GM21526 (cell line): ENCODE measurements around the gene KLHDC10.
"Not testable (repeated sequence)": the region's sequence is repeated elsewhere in the genome, so short reads cannot be mapped to it uniquely, and the experiment has no call there.

Experiments used
- ATAC-seq: cut with Tn5 transposase; IDR thresholded peaks from one replicate; pipeline ENCODE4 v1.9.1; 2021; ENCODE audit warnings: moderate library complexity; ENCODE audit not compliant: unreplicated experiment, low FRiP score

The KLHDC10 gene, protein sequence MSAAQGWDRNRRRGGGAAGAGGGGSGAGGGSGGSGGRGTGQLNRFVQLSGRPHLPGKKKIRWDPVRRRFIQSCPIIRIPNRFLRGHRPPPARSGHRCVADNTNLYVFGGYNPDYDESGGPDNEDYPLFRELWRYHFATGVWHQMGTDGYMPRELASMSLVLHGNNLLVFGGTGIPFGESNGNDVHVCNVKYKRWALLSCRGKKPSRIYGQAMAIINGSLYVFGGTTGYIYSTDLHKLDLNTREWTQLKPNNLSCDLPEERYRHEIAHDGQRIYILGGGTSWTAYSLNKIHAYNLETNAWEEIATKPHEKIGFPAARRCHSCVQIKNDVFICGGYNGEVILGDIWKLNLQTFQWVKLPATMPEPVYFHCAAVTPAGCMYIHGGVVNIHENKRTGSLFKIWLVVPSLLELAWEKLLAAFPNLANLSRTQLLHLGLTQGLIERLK

DNA sequence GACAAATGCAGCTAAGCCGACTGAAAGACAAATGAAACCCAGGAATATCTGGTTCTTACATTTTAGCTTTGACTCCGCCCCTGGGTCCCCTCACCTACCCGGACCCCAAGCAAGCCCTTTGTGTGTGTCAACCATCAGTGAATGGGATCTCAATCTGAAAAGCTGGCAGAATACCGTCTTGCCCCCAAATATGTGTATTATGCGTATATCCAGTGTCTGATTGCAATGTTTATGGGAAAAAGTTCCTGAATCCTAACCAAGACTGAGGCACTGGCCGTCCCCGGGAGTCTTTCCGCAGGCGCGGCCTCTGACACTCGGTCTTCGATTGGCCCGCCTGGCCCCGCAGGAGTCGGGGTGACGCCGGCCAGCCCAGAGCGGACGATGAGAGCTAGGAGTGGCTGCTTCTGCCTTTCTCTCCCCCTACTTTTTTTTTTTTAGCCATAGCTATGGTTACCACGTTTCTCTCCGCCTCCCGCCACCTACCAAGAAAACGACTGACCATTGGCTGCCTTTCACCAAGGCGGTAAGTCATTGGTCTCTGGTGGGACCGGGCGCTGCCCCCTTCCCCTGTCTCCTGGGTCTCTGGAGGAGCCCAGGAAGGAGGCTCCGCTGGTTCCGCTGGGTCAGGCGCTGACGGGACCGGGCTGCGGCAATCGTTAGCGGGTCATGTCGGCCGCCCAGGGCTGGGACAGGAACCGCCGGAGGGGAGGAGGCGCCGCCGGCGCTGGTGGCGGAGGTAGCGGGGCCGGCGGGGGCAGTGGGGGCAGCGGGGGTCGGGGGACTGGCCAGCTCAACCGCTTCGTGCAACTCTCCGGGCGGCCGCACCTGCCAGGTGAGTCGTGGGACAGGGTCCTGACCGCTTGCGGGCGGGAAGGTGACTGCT, at the start of gene KLHDC10:
Gene KLHDC10, plus strand, starts transcription at position 557 of the 883 bp plus-strand sequence. Its CDS starts 110 bp downstream, at position 667.
- ATAC-seq: peak; percentile 87

DNA sequence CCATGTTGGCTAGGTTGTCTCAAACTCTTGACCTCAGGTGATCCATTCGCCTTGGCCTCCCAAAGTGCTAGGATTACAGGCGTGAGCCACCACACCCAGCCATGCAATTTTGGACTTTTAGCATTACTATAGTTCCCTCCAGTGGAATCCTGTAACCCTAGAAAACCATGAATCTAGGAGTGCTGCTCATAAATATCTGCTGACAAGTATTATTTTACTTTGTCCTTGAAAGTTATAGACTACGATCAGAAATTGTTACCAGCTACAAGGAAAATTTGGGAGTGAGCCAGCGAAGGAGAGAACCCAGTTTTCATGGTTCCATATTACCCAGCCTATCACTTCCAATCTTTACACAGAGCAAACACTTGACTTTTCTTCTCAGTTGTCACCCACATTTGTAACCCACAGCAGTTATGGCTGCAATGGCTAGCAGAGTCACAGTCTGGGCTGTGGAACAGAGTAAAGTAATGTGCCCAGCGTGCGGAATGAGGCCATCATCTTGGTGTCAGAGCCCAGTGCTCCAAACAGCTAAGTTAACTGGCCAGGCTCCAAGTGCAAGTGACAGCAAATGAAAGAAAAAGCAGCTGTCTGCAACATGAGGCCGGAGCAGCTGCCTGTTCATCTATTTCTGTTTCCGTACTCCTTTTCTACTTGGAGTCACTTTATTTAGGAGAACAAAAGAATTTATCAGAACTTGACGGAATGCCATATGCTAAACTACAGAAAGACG, 49.1 kb upstream of the KLHDC10 start:
- ATAC-seq: no peak

DNA sequence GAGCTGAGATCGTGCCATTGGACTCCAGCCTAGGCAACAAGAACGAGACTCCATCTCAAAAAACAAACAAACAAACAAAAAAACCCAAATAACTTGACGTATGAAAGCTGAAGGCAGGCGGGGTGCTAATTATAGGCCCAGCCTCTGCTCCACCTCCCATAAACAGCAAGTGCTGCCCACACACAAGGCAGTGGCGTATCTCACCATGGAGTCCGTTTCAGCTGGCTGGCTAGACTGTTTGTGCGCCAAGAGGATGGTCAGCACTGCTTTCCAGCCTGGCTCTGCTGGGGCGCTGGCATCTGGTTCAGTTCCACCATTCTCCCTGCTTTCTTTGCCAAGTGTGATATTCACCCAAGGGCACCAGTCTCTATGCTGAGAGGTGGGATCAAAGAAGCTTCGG, 48.2 kb upstream of the KLHDC10 start:
- no peak for ATAC-seq

DNA sequence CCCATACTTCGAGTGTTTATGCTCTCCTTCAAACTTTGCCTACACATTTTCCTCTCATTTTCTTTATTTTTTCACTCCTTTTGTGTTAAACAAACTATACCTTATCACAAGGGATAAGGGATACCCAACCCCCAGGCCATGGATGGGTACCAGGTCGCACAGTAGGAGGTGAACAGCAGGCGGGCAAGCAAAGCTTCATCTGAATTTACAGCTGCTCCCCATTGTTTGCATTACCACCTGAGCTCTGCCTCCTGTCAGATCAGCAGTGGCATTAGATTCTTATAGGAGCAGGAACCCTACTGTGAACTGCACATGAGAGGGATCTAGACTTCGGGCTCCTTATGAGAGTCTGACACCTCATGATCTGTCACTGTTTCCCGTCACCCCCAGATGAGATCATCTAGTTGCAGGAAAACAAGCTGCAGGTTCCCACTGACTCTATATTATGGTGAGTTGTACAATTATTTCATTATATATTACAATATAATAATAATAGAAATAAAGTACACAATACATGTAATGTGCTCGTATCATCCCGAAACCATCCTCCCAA, 47.6 kb upstream of the KLHDC10 start:
- no peak for ATAC-seq

DNA sequence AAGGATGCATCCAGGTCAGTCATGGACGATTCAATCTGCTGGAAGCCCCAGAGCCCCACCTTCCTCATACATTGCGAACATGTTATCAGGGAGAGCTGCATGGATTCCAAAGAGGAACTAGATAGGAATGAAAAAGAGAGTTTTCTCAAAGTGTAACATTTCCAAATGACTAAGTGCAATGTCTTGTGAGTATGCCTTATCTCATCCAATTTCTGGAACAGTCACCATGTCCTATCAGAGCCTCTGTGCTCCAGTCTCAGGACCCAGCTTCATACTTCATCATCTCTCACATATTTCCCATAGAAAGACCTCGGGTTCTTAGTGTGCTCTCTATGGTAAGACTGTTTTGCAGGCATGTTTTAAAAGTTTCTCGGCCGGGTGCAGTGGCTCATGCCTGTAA, 45.9 kb upstream of the KLHDC10 start:
- ATAC-seq: no peak

DNA sequence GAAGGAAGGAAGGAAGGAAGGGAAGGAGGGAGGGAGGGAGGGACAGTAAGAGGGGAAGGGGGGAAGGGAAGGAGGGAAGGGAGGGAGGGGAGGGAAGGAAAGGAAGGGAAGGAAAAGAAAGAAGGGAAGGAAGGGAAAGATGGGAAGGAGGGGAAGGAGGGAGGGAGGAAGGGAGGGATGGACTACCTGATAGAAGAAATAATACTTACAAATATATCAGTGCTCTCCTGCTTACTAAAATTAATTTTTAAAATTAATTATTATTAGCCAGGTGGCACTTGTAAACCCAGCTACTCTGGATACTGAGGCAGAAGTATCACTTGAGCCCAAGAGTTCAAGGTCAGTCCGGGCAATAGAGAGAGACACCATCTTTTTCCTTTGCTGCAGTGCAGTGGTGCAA, 37.6 kb upstream of the KLHDC10 start:
- no peak for ATAC-seq

DNA sequence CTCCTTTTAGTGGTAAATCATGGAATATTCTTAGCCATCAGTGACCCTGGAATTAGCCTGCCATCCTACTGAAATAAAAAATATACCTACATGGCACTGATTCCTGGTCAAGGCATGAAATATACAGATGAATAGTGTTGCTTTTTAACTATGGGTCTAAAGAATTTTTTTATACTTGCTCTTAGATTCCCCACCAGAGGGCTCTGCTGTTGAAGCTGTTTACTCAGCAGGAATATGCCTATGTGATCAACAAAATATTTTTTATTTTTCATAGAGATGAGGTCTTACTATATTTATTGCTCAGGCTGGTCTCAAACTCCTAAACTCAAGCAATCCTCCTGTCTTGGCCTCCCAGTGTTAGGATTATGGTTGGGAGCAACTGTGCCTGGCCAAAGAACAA, 32.6 kb upstream of the KLHDC10 start:
- no peak for ATAC-seq

DNA sequence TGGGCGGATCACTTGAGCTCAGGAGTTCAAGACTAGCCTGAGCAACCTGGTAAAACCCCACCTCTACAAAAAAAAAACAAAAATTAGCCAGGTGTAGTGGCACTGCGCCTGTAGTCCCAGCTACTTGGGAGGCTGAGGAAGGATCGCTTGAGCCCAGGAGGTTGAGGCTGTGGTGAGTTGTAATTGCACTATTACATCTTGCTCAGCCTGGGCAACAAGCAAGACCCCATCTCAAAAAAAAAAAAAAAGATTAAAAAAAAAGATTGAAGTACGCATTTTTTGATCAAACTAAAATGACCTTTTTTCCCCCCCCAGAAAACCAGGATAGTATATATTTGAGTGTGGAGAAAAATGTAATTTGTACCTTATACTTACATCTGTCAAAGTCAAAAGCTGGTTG, 29.8 kb upstream of the KLHDC10 start:
- no peak for ATAC-seq

DNA sequence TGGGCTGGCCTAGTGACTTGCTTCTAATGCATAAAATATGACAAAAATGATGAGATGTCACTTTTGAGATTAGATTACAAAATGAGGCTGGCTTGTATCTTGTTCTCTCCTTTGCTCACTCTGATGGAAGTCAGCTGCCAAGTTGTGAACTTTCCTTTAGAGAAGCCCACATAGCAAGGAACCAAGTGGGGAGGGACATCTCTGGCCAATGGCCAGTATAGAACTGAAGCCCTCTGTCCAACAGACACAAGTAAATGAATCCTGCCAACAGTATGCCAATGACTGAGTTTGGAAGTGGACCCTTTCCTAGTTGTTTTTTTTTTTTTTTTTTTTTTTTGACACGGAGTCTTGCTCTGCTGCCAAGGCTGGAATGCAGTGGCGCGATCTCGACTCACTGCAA, 22.5 kb upstream of the KLHDC10 start:
- no peak for ATAC-seq

DNA sequence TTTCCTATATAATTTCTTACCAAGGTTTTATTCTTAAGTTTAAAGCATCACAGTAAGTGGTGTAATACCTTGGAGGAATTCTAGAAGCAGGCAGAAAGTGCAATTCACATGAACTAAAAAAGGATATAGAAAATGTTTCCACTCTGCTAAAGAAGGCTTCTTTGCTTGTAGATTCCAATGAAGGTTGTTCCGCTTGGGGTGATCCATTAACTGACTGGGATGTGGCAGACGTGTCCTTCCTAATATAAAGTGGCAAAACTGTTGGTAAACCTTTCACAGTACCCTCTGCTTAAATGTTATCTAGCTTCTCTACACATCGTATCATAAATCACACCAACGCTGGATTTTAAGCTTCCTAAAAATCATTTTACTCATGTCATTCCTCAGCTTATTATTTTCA, 21.4 kb upstream of the KLHDC10 start:
- ATAC-seq: no peak

DNA sequence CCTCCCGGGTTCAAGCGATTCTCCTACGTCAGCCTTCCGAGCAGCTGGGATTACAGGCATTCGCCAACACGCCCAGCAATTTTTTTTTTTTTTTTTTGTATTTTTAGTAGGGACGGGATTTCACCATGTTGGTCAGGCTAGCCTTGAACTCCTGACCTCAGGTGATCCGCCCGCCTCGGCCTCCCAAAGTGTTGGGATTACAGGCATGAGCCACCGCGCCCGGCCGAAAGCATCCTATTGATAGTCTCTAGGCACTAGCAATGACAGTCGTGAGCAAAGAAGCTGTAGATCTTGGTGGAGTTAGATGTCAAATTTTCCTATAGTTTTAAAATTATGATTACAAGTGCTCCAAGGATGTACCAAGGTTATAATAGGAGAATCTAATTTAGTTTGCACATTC, 18.1 kb upstream of the KLHDC10 start:
- ATAC-seq: not testable (repeated sequence)

DNA sequence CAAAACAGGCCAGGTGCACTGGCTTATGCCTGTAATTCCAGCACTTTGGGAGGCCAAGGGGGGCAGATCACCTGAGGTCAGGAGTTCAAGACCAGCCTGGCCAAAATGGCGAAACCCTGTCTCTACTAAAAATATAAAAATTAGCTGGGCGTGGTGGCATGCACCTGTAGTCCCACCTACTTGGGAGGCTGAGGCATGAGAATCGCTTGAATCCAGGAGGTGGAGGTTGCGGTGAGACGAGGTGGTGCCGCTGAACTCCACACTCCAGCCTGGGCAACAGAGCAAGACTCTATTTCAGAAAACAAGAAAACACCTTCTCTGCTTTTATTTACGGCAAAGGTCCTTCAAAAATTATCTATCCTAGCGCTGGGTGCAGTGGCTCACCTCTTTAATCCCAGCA, 15.1 kb upstream of the KLHDC10 start:
- ATAC-seq: not testable (repeated sequence)

DNA sequence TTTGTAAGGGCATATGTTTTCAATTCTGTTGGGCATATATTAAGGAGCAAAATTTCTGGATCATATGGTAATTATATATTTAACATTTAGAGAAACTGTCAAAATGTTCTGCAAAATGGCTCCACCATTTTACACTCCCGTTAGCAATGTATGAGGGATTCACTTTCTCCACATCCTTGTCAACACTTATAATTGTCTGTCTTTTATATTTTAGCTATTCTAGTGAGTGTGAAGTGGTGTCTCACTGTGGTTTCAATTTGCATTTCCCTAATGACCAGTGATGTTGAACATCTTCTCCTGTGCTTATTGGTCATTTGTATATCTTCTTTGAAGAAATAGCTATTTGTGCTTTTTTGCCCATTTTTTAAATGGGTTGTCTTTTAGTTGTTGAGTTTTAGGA, 8.1 kb upstream of the KLHDC10 start:
- ATAC-seq: no peak

DNA sequence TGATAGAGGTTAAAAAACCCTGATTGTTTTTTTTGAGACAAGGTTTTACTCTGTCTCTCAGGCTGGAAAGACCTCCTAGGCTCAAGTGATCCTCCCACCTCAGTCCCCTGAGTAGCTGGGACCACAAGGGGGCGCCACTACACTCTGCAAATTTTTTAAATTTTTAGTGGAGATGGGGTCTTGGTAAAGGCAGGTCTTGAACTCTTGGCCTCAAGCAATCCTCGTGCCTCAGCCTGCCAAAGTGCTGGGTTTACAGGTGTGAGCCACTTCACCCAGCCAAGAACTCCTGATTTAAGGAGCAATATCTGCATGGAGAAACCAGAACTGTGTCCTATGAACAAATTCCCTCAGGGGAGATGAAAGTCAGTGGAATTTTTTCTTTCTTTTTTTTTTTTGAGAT, 7.3 kb upstream of the KLHDC10 start:
- ATAC-seq: no peak

DNA sequence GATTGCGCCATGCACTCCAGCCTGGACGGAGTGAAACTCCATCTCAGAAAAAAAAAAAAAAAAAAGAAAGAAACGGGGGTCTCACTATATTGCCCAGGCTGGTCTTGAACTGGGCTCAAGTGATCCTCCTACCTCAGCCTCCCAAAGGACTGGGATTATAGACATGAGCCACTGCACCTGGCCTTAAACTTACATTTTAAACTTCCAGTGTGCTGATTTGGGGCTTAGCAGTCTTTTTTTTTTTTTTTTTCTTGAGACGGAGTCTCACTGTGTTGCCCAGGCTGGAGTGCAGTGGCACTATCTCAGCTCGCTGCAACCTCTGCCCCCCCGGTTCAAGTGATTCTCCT, 5.8 kb upstream of the KLHDC10 start:
- ATAC-seq: not testable (repeated sequence)

DNA sequence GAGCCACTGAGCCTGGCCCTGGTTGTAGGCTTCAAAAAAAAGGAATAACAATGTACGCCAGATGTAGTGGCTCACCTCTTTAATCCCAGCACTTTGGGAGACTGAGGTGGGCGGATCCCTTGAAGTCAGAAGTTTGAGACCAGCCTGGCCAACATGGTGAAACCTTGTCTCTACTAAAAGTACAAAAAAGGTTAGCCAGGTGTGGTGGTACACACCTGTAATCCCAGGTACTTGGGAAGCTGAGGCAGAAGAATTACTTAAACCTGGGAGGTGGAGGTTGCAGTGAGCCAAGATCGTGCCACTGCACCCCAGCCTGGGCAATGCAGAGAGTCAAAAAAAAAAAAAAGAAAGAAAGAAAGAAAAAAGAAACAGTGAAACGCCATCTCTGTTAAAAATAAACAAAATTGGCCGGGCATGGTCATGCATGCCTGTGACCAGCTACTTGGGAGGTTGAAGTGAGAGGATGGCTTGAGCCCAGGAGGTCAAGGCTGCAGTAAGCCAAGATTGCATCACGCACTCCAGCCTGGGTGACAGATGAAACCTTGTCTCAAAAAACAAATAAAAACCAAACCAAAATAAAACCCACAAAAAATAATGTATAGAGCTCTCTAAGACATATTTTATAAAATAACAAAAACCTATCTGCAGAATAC, 4.7 kb upstream of the KLHDC10 start:
- no peak for ATAC-seq

DNA sequence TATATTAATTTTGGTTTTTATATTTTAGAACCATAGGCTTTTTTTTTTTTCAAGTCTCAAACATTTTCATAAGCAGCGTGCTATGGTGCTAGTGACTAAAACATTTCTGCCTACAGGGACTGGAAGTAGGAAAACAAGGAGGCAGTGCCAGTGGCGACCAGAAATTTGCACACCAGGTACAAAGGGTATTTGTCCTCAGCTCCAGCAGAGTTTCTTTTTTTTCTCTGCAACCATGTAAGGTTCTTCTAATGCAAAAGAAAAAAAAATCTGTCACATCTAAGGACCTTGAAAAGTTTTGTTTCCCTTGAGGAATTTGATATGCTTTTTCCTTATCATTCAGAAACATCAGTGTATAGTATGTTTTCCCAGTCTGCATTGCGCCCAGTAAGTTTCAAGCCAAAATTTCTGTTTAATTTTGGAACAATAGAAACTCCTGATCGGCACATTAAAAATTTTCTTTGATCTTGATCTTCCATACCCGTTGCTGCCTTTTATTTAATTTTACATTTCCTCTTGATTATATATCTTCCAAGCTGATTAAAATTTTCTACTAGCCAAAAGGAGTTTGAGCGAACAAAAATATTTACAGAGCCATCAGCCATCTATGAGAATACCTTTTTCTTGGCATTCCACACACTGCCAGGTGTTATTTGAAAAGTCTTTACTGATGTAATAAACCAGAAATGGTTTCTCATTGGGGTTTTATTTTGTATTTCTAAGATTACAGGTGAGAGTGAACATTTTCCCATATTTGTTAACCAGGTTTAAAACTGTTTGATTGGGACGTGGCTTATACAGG, 956 bp upstream of the KLHDC10 start:
- ATAC-seq: no peak

DNA sequence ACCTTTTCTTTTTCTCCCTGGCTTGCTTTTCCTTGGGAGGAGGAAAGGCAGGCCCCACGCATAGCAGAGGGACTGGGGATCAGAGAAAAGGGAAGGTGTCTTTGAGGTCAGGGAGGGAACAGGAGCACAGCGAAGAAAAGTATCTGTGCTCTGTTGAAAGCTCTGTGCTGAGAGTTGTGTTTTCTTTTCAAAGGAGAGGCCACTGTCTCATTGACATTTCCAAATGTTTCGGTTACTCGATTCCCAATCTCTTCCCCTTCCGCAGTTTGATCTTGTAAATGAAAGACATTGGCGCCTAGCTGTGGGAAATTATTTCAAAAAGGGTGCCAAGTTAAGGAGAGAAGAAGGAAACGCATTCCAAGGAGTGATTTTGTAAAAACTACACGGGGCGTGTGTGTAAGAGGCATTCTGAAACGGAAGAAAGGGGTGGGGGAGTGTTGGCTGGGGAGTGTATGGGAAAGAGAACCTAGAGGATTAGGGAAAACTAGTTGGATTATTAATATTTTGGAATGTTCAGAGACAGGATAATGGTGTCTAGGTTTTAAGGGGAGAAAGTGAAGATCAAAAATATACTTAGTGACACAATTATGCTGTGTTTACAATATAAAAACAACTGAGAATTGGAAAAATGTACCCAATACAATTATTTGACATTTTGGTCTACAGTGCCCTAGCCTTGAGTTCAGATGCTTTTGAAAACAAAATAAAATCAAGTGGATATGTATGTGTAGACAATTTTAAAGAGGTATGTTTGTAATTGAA, 708 bp downstream of the KLHDC10 start:
- ATAC-seq: no peak
